Kidney (tissue), 14 donors: ENCODE data around the gene FBXW5. TPM values are rescaled to one million over a fixed set of nuclear protein-coding genes. Genes with fewer than 3 reads are reported as not detected.

Source experiments
- DNase-seq, 5 donors: peaks; one replicate each; pipeline ENCODE4 v3.0.0-alpha.2; 2013 to 2020
- FAIRE-seq: peaks from 2 replicates; lab custom pipeline; 2012; peaks lifted over from hg19 to GRCh38; lab: Jason Lieb, UNC
- H3K27ac ChIP-seq, 2 donors: one replicate each; pipeline ENCODE4 v1.7.0; 2013; ENCODE audit warnings: low read depth in 2 of 2, low read length in 2 of 2, inconsistent platforms in 1 of 2
- H3K27me3 ChIP-seq: one replicate; pipeline ENCODE4 v1.7.1; 2013; ENCODE audit warnings: low read length, inconsistent platforms; ENCODE audit not compliant: control insufficient read depth, insufficient read depth
- H3K36me3 ChIP-seq, 3 donors: one replicate each; pipeline versions ENCODE4 v1.7.0 to v1.7.1; 2013; ENCODE audit warnings: low read length in 3 of 3, control low read depth in 1 of 3, inconsistent platforms in 1 of 3; ENCODE audit not compliant: insufficient read depth in 3 of 3, control insufficient read depth in 2 of 3
- H3K4me1 ChIP-seq, 3 donors: one replicate each; pipeline versions ENCODE4 v1.7.0 to v1.7.1; 2013; ENCODE audit warnings: low read length in 3 of 3, inconsistent platforms in 1 of 3, low read depth in 1 of 3; ENCODE audit not compliant: control insufficient read depth in 2 of 3, insufficient read depth in 2 of 3
- H3K4me3 ChIP-seq, 3 donors: one replicate each; pipeline versions ENCODE4 v1.7.0 to v1.8.1; 2013; ENCODE audit warnings: low read length in 3 of 3, control low read depth in 1 of 3, inconsistent platforms in 1 of 3
- H3K9ac ChIP-seq, 3 donors: one replicate each; pipeline versions ENCODE4 v1.7.0 to v1.7.1; 2013; ENCODE audit warnings: low read length in 3 of 3, control low read depth in 1 of 3, inconsistent platforms in 1 of 3
- H3K9me3 ChIP-seq, 3 donors: one replicate each; pipeline versions ENCODE4 v1.7.0 to v1.7.1; 2013; ENCODE audit warnings: low read length in 3 of 3, control low read depth in 1 of 3, inconsistent platforms in 1 of 3; ENCODE audit not compliant: control insufficient read depth in 2 of 3, insufficient read depth in 1 of 3
- CTCF ChIP-seq: IDR thresholded peaks from 3 replicates; pipeline ENCODE4 v1.5.1; 2012; ENCODE audit warnings: mild to moderate bottlenecking, moderate library complexity, borderline replicate concordance; ENCODE audit not compliant: insufficient read depth; ENCODE audit errors: extremely low read depth
- intact Hi-C: fragments of 100-400 bp; cut with DNase I; formaldehyde crosslinking; loops from one replicate; pipeline ENCODE4 v1.11.1; 2022
- polyA plus RNA-seq: library from polyadenylated mRNA; stranded (reverse); fragments of 350-450 nt; fragmentation: Illumina TruSeq; extraction: RNeasy Lipid Tissue Mini Kit (QIAGEN cat#74804); gene quantifications from one replicate; pipeline ENCODE4 v1.2.3, GENCODE V29; 2014; ENCODE audit warnings: low read depth, low replicate concordance; ENCODE audit not compliant: insufficient read depth
- total RNA-seq: library from RNA; stranded (reverse); fragmentation: NEBNext Ultra II Directional; extraction: Animal tissue kit (Norgen Biotek cat#: 25700); gene quantifications from one replicate; pipeline ENCODE4 v1.2.1, GENCODE V29; 2021
- donor health status: control.
- donor health status: control.
- donor health status: control.
- donor health status: control.
- donor health status: control.
- donor health status: DM: yes; HTN: yes; CAD: no.
- donor health status: Normal renal cell carcinoma (clear cell type).

Gene FBXW5
- total and polyA plus RNA-seq, 2 donors from 2014 or later = 92.5 to 97.2 TPM

GRCh38 chr9:136903041-136903554 is 41.4 kb downstream of the FBXW5 start:
- TF ChIP-seq CTCF = no peak
- peaks cover 0 to 20% (median 7%) of the 10 kb centered on the region in 3 donors for H3K36me3 ChIP-seq
- intact Hi-C loops = no loop called here
- H3K4me3 ChIP-seq = no peak overlapping the region
- H3K27ac ChIP-seq = peak overlapping the region in 1 of 2 donors; percentile 91
- H3K4me1 ChIP-seq = peaks cover 0 to 20% (median 10%) of the 10 kb centered on the region in 3 donors
- no peaks in the 10 kb centered on the region for H3K9me3 ChIP-seq
- FAIRE-seq (no peak), DNase-seq (no peak)
- no peaks in the 10 kb centered on the region for H3K27me3 ChIP-seq
- no peak overlapping the region for H3K9ac ChIP-seq

- H3K9me3 ChIP-seq = no peaks in the 10 kb centered on the region
- peak overlapping the region; percentile 59 to 91 for H3K27ac ChIP-seq
- peaks cover 0 to 20% (median 7%) of the 10 kb centered on the region in 3 donors for H3K36me3 ChIP-seq
- DNase-seq = peak in 3 of 5 donors; percentile 14 to 94 (median 49)
- H3K27me3 ChIP-seq = no peaks in the 10 kb centered on the region
- peaks cover 0 to 20% (median 10%) of the 10 kb centered on the region in 3 donors for H3K4me1 ChIP-seq
- peak overlapping the region in 2 of 3 donors; percentile 15 to 55 for H3K9ac ChIP-seq
- intact Hi-C loops = no loop called here
- no peak for TF ChIP-seq CTCF
- no peak for FAIRE-seq
- peak overlapping the region in 1 of 3 donors; percentile 11 for H3K4me3 ChIP-seq
Observed at GRCh38 chr9:136902259-136902821, 42.2 kb downstream of the FBXW5 start.

- Histone ChIP-seq H3K9ac (peak overlapping the region in 2 of 3 donors; percentile 15 to 55), H3K36me3 (peaks cover 0 to 19% (median 7%) of the 10 kb centered on the region in 3 donors), H3K4me3 (no peak overlapping the region), H3K4me1 (peaks cover 0 to 20% (median 10%) of the 10 kb centered on the region in 3 donors), H3K9me3 (no peaks in the 10 kb centered on the region), H3K27me3 (no peaks in the 10 kb centered on the region), H3K27ac (peak overlapping the region; percentile 59 to 91)
- no peak for TF ChIP-seq CTCF
- no peak for FAIRE-seq
- no peak for DNase-seq
- intact Hi-C loops = no loop called here
Observed at GRCh38 chr9:136901516-136902258, 42.9 kb downstream of the FBXW5 start.
